ENCODE results near the gene SASH3. TPM values are rescaled to one million over a fixed set of nuclear protein-coding genes. Genes with fewer than 3 reads are reported as not detected.

SASH3 gene
- total RNA-seq, 2 donors from 2014 or later = 243 to 317 TPM

- DNase-seq (ENCODE audit: low spot score) (no peak), ATAC-seq (peak; percentile 10 to 11)
- H3K27me3 Mint-ChIP-seq = no peaks in the 10 kb centered on the region
- peak overlapping the region; percentile 91 to 96 for H3K27ac Mint-ChIP-seq
- peaks cover 8% of the 10 kb centered on the region for H3K36me3 Mint-ChIP-seq
- peaks cover 58 to 69% of the 10 kb centered on the region in 2 donors for H3K4me1 Mint-ChIP-seq (ENCODE audit: low read depth in 2 of 2)
- H3K9me3 Mint-ChIP-seq = peaks cover 5% of the 10 kb centered on the region
- H3K4me3 Mint-ChIP-seq = peak overlapping the region; percentile 95
Measured at GRCh38 chrX:129781680-129782495, 2.1 kb downstream of the SASH3 start.

GRCh38 chrX:129782706-129783105 is 3.0 kb downstream of the SASH3 start:
- H3K27me3 Mint-ChIP-seq = no peaks in the 10 kb centered on the region
- DNase-seq (ENCODE audit: low spot score) (no peak), ATAC-seq (no peak)
- peaks cover 58 to 69% of the 10 kb centered on the region in 2 donors for H3K4me1 Mint-ChIP-seq (ENCODE audit: low read depth in 2 of 2)
- peak overlapping the region; percentile 91 to 96 for H3K27ac Mint-ChIP-seq
- H3K36me3 Mint-ChIP-seq = peaks cover 14% of the 10 kb centered on the region
- peaks cover 5% of the 10 kb centered on the region for H3K9me3 Mint-ChIP-seq
- peak overlapping the region; percentile 95 for H3K4me3 Mint-ChIP-seq

- H3K27me3 Mint-ChIP-seq = no peaks in the 10 kb centered on the region
- no peak for DNase-seq (ENCODE audit: low spot score)
- peaks cover 14% of the 10 kb centered on the region for H3K36me3 Mint-ChIP-seq
- H3K9me3 Mint-ChIP-seq = peaks cover 5% of the 10 kb centered on the region
- peak overlapping the region; percentile 95 for H3K4me3 Mint-ChIP-seq
- peak overlapping the region; percentile 91 to 96 for H3K27ac Mint-ChIP-seq
- H3K4me1 Mint-ChIP-seq (ENCODE audit: low read depth in 2 of 2) = peaks cover 59 to 69% of the 10 kb centered on the region in 2 donors
- no peak for ATAC-seq
Measured at GRCh38 chrX:129783291-129783713, 3.6 kb downstream of the SASH3 start.

DNA sequence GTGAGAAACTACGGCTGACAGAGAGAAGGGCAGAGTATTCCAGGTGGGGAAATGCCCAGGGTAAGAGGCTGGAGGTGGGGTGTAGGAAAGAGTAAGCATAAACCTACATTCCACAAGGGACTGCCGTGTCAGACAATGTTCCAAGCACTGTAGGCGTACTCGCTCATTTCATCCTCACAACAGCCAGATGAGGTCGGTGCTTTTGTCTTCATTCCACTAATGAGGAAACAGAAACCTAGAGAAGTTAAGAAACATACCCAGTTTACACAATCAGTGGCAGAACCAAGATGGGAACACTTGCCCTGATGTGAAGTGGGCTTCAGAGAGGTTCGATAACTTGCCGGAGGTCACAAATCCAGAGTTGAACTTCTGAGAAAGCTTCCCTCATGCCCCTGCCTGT is 4.6 kb downstream of the SASH3 start:
- H3K27me3 Mint-ChIP-seq = no peaks in the 10 kb centered on the region
- peaks cover 57 to 63% of the 10 kb centered on the region in 2 donors for H3K4me1 Mint-ChIP-seq (ENCODE audit: low read depth in 2 of 2)
- no peak for ATAC-seq

GRCh38 chrX:129785160-129785947 is 5.6 kb downstream of the SASH3 start:
- peak overlapping the region; percentile 85 to 94 for H3K27ac Mint-ChIP-seq
- ATAC-seq (no peak), DNase-seq (ENCODE audit: low spot score) (no peak)
- no peaks in the 10 kb centered on the region for H3K9me3 Mint-ChIP-seq
- peak overlapping the region; percentile 84 for H3K4me3 Mint-ChIP-seq
- no peaks in the 10 kb centered on the region for H3K27me3 Mint-ChIP-seq
- peaks cover 54 to 63% of the 10 kb centered on the region in 2 donors for H3K4me1 Mint-ChIP-seq (ENCODE audit: low read depth in 2 of 2)
- peaks cover 14% of the 10 kb centered on the region for H3K36me3 Mint-ChIP-seq

More for the DNA sequence above, 4.6 kb downstream of the SASH3 start:
- no peak for DNase-seq (ENCODE audit: low spot score)
- Mint-ChIP-seq H3K36me3 (peaks cover 14% of the 10 kb centered on the region), H3K9me3 (peaks cover under 1% of the 10 kb centered on the region), H3K27ac (peak overlapping the region; percentile 91 to 96), H3K4me3 (peak overlapping the region; percentile 95)

- ATAC-seq = no peak
- H3K4me1 Mint-ChIP-seq (ENCODE audit: low read depth in 2 of 2) = peaks cover 54 to 62% of the 10 kb centered on the region in 2 donors
- H3K36me3 Mint-ChIP-seq = peaks cover 14% of the 10 kb centered on the region
- H3K4me3 Mint-ChIP-seq = peak overlapping the region; percentile 84
- no peaks in the 10 kb centered on the region for H3K9me3 Mint-ChIP-seq
- H3K27me3 Mint-ChIP-seq = no peaks in the 10 kb centered on the region
- DNase-seq (ENCODE audit: low spot score) = no peak
- H3K27ac Mint-ChIP-seq = peak overlapping the region; percentile 85 to 94
Measured at GRCh38 chrX:129786210-129786651, 6.5 kb downstream of the SASH3 start.

- no peaks in the 10 kb centered on the region for H3K27me3 Mint-ChIP-seq
- H3K27ac Mint-ChIP-seq = peak overlapping the region; percentile 85 to 94
- H3K9me3 Mint-ChIP-seq = no peaks in the 10 kb centered on the region
- no peak for DNase-seq (ENCODE audit: low spot score)
- peak overlapping the region; percentile 77 for H3K4me3 Mint-ChIP-seq
- ATAC-seq = no peak
- H3K36me3 Mint-ChIP-seq = peaks cover 14% of the 10 kb centered on the region
- H3K4me1 Mint-ChIP-seq (ENCODE audit: low read depth in 2 of 2) = peaks cover 54 to 55% of the 10 kb centered on the region in 2 donors
Measured at GRCh38 chrX:129787336-129788055, 7.7 kb downstream of the SASH3 start.

- H3K4me3 Mint-ChIP-seq = no peak overlapping the region
- DNase-seq (ENCODE audit: low spot score) (no peak), ATAC-seq (no peak)
- peaks cover 7% of the 10 kb centered on the region for H3K36me3 Mint-ChIP-seq
- no peaks in the 10 kb centered on the region for H3K9me3 Mint-ChIP-seq
- peaks cover 45 to 47% of the 10 kb centered on the region in 2 donors for H3K4me1 Mint-ChIP-seq (ENCODE audit: low read depth in 2 of 2)
- no peaks in the 10 kb centered on the region for H3K27me3 Mint-ChIP-seq
- H3K27ac Mint-ChIP-seq = peak overlapping the region; percentile 65 to 90
Measured at GRCh38 chrX:129788527-129788926, 8.8 kb downstream of the SASH3 start.

GRCh38 chrX:129790146-129790545 is 10.4 kb downstream of the SASH3 start:
- ATAC-seq (no peak), DNase-seq (ENCODE audit: low spot score) (no peak)
- Mint-ChIP-seq H3K27ac (peak overlapping the region; percentile 33 to 90), H3K9me3 (no peaks in the 10 kb centered on the region), H3K4me3 (no peak overlapping the region), H3K4me1 (ENCODE audit: low read depth in 2 of 2) (peaks cover 34 to 36% of the 10 kb centered on the region in 2 donors), H3K36me3 (peaks cover 5% of the 10 kb centered on the region), H3K27me3 (no peaks in the 10 kb centered on the region)

- peak overlapping the region in 1 of 2 donors; percentile 33 for H3K27ac Mint-ChIP-seq
- H3K9me3 Mint-ChIP-seq = no peaks in the 10 kb centered on the region
- peaks cover 27 to 30% of the 10 kb centered on the region in 2 donors for H3K4me1 Mint-ChIP-seq (ENCODE audit: low read depth in 2 of 2)
- H3K36me3 Mint-ChIP-seq = peaks cover 5% of the 10 kb centered on the region
- no peak for ATAC-seq
- H3K27me3 Mint-ChIP-seq = no peaks in the 10 kb centered on the region
- DNase-seq (ENCODE audit: low spot score) = no peak
- no peak overlapping the region for H3K4me3 Mint-ChIP-seq
Measured at GRCh38 chrX:129790808-129791207, 11.1 kb downstream of the SASH3 start.

DNA sequence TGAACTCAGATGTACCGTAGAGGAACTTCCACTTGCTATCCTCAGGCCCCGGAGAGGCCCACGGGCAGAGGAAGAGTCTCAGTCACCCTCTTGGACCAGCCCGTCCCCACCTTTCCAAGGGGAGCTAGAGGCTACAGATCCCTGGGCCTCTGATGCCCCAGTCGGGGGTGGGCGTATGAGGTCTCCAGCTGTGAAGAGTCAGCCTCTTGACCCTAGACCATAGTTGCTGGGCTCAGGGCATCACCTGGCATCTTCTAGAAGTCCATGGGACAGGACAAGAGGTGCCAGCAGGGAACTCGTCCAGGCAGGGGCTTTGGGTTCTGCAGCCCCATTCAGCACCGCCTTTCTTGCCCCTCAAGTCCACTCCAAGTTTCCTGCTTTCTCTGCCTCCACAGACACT is 11.6 kb downstream of the SASH3 start:
- H3K27me3 Mint-ChIP-seq = no peaks in the 10 kb centered on the region
- peaks cover 5% of the 10 kb centered on the region for H3K36me3 Mint-ChIP-seq
- no peak for DNase-seq (ENCODE audit: low spot score)
- ATAC-seq = no peak
- no peak overlapping the region for H3K4me3 Mint-ChIP-seq
- H3K4me1 Mint-ChIP-seq (ENCODE audit: low read depth in 2 of 2) = peaks cover 22 to 24% of the 10 kb centered on the region in 2 donors
- H3K27ac Mint-ChIP-seq = no peak overlapping the region
- no peaks in the 10 kb centered on the region for H3K9me3 Mint-ChIP-seq

GRCh38 chrX:129791961-129792570 is 12.3 kb downstream of the SASH3 start:
- no peak overlapping the region for H3K4me3 Mint-ChIP-seq
- ATAC-seq = no peak
- no peaks in the 10 kb centered on the region for H3K27me3 Mint-ChIP-seq
- no peaks in the 10 kb centered on the region for H3K9me3 Mint-ChIP-seq
- H3K36me3 Mint-ChIP-seq = peaks cover 4% of the 10 kb centered on the region
- no peak for DNase-seq (ENCODE audit: low spot score)
- H3K4me1 Mint-ChIP-seq (ENCODE audit: low read depth in 2 of 2) = peaks cover 15 to 19% of the 10 kb centered on the region in 2 donors
- H3K27ac Mint-ChIP-seq = no peak overlapping the region

All from natural killer cell treated with Interleukin-12 subunit alpha and Interleukin-12 subunit beta and Interleukin-15 and Interleukin-18, amount 100 ng/mL, for 72 hours (primary cell).